Activated CD4-positive, alpha-beta T cell treated with anti-CD3 and anti-CD28 coated beads for 36 hours (primary cell): Measurements from ENCODE around the gene GABRG3. TPM values are rescaled to one million over a fixed set of nuclear protein-coding genes. Genes with fewer than 3 reads are reported as not detected.

Experiments used
- ATAC-seq: fragments of 200-7000 bp; cut with Tn5 transposase; one replicate; pipeline ENCODE4 v1.10.0; 2021; ENCODE audit warnings: mild to moderate bottlenecking, moderate library complexity
- CTCF ChIA-PET: fragments of 350-600 bp; sonication (Branson Sonifier 250); formaldehyde crosslinking; loops from one replicate; lab custom pipeline; 2021; ENCODE audit warnings: antibody characterized with exemption; lab: Charles Lee
- POLR2A ChIA-PET: fragments of 350-600 bp; sonication (Branson Sonifier 250); formaldehyde crosslinking; loops from one replicate; lab custom pipeline; 2021; ENCODE audit warnings: antibody characterized with exemption, inconsistent platforms; lab: Charles Lee
- DNase-seq: peaks from one replicate; pipeline ENCODE4 v3.0.0-alpha.2; 2020
- H3K27ac Mint-ChIP-seq: one replicate; pipeline ENCODE4 v1.8.0; 2021; ENCODE audit warnings: mixed read lengths
- H3K27me3 Mint-ChIP-seq: one replicate; pipeline ENCODE4 v1.8.0; 2021; ENCODE audit warnings: mixed read lengths
- H3K36me3 Mint-ChIP-seq: one replicate; pipeline ENCODE4 v1.8.0; 2021; ENCODE audit warnings: low read depth, mixed read lengths
- H3K4me1 Mint-ChIP-seq: one replicate; pipeline ENCODE4 v1.8.0; 2021; ENCODE audit warnings: mixed read lengths
- H3K4me3 Mint-ChIP-seq: one replicate; pipeline ENCODE4 v1.8.0; 2021; ENCODE audit warnings: mild to moderate bottlenecking, moderate library complexity, mixed read lengths
- H3K9me3 Mint-ChIP-seq: one replicate; pipeline ENCODE4 v1.8.0; 2021; ENCODE audit warnings: low read depth, mixed read lengths
- intact Hi-C, 2 experiments: fragments of 100-400 bp; cut with DNase I in 1 of 2; cut with micrococcal nuclease in 1 of 2; formaldehyde crosslinking; loops; one replicate each; pipeline versions ENCODE4 v1.14.2 to v1.15.1; 2022 to 2024; cut with DNase I, micrococcal nuclease
- total RNA-seq, 2 experiments: library from RNA; stranded (reverse); gene quantifications; one replicate each; pipeline ENCODE4 v1.2.3, GENCODE V29; 2021

GABRG3 gene
- total RNA-seq, 2 experiments from 2014 or later: not detected

DNA sequence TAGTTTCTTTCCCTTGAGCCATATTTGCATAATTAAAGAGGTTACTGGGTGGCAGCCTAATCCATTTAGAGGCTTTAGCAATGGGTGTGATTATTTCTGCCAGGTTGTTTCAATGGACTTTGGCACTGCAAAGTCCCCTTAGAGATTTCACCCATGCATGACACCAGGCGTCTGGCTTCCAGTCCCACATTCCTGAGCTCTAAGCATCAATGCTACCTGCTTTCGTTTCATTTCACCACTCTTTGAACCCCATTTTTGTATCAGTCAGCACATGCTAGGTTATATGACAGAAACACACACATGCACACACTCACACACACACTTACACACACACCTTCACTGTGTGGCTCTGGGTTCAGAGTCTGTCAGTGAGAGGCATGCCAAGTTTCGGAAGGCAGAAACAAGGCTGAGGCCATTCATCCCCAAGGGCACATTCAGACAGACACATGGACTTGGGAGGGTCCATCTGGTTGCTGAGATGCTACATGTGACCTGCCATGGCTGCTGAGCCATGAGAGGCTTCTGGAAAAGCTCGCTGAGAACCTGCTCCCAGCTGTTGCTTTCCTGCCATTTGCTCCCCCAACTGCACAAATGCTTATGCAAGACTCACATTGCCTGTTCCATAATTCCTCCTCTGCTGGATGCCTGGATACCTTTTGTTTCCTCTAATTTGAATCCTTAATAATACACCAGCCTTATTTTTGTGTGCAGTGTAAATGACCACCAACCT is 354.1 kb downstream of the GABRG3 start:
- Mint-ChIP-seq H3K27me3 (no peaks in the 10 kb centered on the region), H3K27ac (no peak overlapping the region), H3K36me3 (no peaks in the 10 kb centered on the region), H3K9me3 (peaks cover 15% of the 10 kb centered on the region), H3K4me3 (no peak overlapping the region), H3K4me1 (no peaks in the 10 kb centered on the region)
- no peak for ATAC-seq
- intact Hi-C loops: no loop called here
- no peak for DNase-seq
- POLR2A ChIA-PET: no interaction called here
- CTCF ChIA-PET: no interaction called here

DNA sequence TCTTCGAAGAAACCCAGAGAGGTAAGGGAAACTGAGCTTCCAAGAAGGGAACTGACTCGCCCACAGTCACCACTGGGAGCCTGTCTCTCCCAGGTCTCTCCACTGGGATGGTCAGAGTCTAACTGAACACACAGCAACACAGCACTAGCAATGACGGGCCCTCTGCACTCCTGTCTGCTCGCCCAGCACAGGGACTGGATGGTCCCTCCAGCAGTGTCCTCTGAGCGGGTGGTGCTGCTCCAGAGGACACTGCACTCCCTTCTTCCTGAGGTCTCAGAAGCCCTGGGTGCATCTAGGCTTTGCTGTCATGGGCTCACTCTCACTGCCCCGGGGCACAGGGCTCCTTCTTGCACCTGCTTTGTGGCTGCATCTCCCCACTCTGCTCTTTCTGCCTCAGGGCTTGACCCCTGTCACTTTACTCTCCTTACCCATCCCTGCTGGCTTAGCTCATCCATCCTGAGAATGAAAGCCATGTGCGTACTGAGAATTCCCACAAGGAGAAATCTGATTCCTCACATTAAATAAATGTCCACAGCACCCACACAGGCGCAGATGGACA is 356.6 kb downstream of the GABRG3 start:
- no peak overlapping the region for H3K27ac Mint-ChIP-seq
- no peaks in the 10 kb centered on the region for H3K4me1 Mint-ChIP-seq
- H3K4me3 Mint-ChIP-seq: no peak overlapping the region
- ChIA-PET POLR2A (no interaction called here), CTCF (no interaction called here)
- intact Hi-C loops: no loop called here
- H3K9me3 Mint-ChIP-seq: peaks cover 11% of the 10 kb centered on the region
- ATAC-seq: no peak
- DNase-seq: no peak
- H3K36me3 Mint-ChIP-seq: no peaks in the 10 kb centered on the region
- H3K27me3 Mint-ChIP-seq: no peaks in the 10 kb centered on the region

DNA sequence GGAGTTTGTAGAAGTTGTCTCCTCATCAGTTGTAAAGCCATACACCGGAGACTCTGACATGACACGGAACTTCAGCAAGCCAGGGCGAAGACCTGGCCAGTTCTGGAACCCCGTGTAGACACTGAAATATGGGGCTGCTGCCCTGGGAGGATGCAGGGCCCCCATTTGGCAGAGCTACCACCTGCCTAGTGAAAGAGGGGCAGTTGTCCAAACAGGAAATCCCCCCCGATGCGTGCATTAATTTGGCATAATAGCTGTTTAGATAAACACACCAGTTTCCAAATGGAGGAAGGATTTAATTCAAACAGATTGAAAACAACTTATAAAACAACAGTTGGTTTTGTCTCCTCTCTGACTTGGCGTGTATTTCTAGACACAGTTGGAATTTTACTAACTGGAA is 357.2 kb downstream of the GABRG3 start:
- Mint-ChIP-seq H3K27ac (no peak overlapping the region), H3K27me3 (no peaks in the 10 kb centered on the region), H3K36me3 (no peaks in the 10 kb centered on the region), H3K4me3 (no peak overlapping the region), H3K4me1 (no peaks in the 10 kb centered on the region), H3K9me3 (peaks cover 7% of the 10 kb centered on the region)
- no peak for ATAC-seq
- intact Hi-C loops: no loop called here
- ChIA-PET POLR2A (no interaction called here), CTCF (no interaction called here)
- DNase-seq: no peak

DNA sequence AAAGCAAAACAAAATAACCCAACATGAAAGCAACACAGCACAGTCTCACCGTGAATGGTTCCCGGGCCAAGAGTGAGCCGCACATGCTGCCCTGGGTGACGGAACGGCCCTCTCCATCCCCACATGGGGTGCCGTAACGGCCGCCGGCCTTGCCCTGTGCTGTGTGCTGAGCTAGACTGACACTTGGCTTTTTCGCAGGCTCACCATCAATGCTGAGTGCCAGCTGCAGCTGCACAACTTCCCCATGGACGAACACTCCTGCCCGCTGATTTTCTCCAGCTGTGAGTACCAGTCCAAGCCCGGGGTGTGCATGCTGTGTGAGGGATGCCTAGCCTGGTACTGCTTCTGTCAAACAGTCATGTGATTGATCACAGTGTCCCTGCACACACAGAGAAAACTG is 357.6 kb downstream of the GABRG3 start:
- H3K4me1 Mint-ChIP-seq: no peaks in the 10 kb centered on the region
- no peak overlapping the region for H3K4me3 Mint-ChIP-seq
- POLR2A ChIA-PET: no interaction called here
- CTCF ChIA-PET: no interaction called here
- H3K9me3 Mint-ChIP-seq: peaks cover 6% of the 10 kb centered on the region
- no peak overlapping the region for H3K27ac Mint-ChIP-seq
- H3K36me3 Mint-ChIP-seq: no peaks in the 10 kb centered on the region
- intact Hi-C loops: no loop called here
- H3K27me3 Mint-ChIP-seq: no peaks in the 10 kb centered on the region
- ATAC-seq (no peak), DNase-seq (no peak)

DNA sequence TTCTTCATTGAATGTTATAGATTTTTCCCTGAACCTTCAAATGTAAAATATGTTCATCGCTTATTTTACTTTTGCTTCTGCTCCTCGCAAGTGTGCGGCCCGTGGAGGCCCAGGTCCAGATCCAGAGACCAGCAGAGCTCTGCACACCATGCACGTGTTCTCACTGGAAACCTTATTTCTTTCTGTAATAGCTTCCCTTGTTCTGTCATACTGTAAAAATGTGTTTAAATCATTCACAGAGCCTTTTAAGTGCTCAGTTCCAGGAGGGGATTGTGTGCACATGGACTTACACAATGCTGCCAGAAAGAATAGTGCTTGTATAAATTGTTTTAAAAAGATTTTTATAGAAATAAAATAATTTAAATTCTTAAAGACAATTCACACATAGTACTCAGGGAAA is 359.3 kb downstream of the GABRG3 start:
- Mint-ChIP-seq H3K27me3 (no peaks in the 10 kb centered on the region), H3K4me1 (no peaks in the 10 kb centered on the region), H3K4me3 (no peak overlapping the region), H3K27ac (no peak overlapping the region), H3K9me3 (peaks cover 1% of the 10 kb centered on the region), H3K36me3 (no peaks in the 10 kb centered on the region)
- ATAC-seq: no peak
- ChIA-PET CTCF (no interaction called here), POLR2A (no interaction called here)
- intact Hi-C loops: no loop called here
- no peak for DNase-seq

DNA sequence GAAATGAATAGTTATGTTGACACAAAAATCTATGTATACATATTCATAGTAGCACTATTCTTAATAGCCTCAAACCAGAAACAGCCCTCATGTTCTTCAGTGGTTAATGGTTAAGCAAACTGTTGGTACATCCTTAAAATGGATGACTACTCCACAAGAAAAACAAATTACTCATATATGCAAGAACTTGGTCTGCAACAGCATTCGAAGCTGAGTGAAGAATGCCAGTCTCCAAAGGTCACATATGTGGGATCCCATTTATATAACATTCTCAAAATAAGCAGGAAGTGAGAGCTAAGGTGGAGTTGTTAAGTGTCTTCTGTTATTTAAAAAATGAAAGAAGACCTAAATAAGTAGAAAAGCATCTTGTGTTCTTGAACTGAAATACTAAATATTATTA is 365.7 kb downstream of the GABRG3 start:
- ATAC-seq: no peak
- Mint-ChIP-seq H3K27ac (no peak overlapping the region), H3K9me3 (peaks cover 5% of the 10 kb centered on the region), H3K4me3 (no peak overlapping the region), H3K27me3 (no peaks in the 10 kb centered on the region), H3K36me3 (no peaks in the 10 kb centered on the region), H3K4me1 (no peaks in the 10 kb centered on the region)
- intact Hi-C loops: loop anchor here in 1 of 2 experiments (5.0 kb wide), 1 partner anchor 191 kb away; no protein-coding TSS in a partner anchor
- ChIA-PET CTCF (no interaction called here), POLR2A (no interaction called here)
- no peak for DNase-seq

DNA sequence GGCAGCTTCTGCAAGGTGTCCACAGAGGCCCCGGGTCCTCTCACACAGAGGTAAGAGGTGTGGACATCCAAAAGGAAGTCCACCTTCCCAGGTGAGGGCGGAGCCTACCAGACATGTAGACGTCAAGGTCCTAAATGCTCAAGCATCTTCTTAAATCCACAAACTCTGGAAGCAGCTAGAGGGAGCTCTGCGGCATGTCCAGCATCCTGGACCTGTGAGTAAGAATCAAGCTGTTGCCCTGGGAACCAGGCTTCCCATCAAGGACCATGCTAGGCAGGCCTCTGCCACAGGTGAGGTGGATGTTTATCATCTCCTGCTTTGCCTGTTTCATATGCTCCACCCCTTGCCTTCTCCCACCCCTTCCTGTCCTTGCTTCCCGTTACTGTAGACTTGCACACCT is 368.2 kb downstream of the GABRG3 start:
- Mint-ChIP-seq H3K9me3 (peaks cover 5% of the 10 kb centered on the region), H3K4me1 (no peaks in the 10 kb centered on the region), H3K4me3 (no peak overlapping the region), H3K27ac (no peak overlapping the region), H3K36me3 (no peaks in the 10 kb centered on the region), H3K27me3 (no peaks in the 10 kb centered on the region)
- intact Hi-C loops: loop anchor here in 1 of 2 experiments (5.0 kb wide), 1 partner anchor 188 kb away; no protein-coding TSS in a partner anchor
- ATAC-seq: no peak
- ChIA-PET CTCF (no interaction called here), POLR2A (no interaction called here)
- DNase-seq: no peak

DNA sequence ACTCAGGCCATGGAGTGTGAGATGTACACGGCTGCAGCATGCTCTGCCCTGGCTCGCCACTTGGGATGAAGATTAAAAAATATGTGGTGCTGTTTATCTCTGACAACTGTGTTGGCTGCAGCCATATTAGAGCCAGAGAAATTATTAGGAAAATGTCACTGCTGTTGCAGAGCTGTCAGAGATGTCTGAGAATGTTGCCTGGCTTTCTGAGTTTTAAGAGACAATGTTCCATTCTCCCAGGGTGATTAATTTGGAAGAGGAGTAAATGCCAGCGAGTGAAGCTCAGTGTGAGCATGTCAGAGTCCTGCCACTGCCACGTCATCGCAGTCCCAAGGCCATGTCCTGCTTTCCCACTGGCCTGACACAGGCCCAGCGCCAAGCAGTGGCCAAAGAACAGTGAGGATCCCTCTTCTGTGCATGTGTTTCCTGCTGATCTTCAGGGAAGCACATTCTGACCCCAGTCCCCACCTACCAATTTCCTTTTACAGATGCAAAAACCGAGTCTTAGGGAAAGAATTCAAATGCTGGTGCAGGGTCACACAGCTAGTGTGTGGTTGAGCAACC is 370.9 kb downstream of the GABRG3 start:
- Mint-ChIP-seq H3K36me3 (no peaks in the 10 kb centered on the region), H3K4me3 (no peak overlapping the region), H3K4me1 (no peaks in the 10 kb centered on the region), H3K9me3 (peaks cover 2% of the 10 kb centered on the region), H3K27ac (no peak overlapping the region), H3K27me3 (no peaks in the 10 kb centered on the region)
- intact Hi-C loops: no loop called here
- CTCF ChIA-PET: interaction anchor here (0.6 kb wide), 1 partner anchor 13 kb away, joined by 3 read pairs; no protein-coding TSS in a partner anchor
- ATAC-seq (no peak), DNase-seq (no peak)
- POLR2A ChIA-PET: no interaction called here

DNA sequence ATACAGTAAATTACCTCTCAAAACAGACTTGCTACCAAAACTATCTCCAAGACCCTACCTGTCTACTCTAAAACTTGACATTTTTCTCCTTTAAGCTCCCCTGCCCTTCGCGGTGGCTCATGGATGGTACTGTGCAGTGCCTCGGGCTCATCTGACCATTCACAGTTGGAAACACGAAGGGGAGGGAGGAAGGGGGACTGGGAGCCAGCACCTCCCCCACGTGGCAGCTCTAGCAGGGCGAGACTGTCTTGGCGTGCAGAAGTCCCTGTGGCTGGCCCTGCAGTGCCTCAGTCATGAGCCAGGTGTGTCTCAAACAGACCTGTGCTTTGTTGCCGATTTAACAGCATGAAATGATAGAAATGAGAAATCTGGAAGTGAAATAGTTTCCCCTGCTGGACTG is 372.0 kb downstream of the GABRG3 start:
- ChIA-PET CTCF (interaction anchor here (0.6 kb wide), 1 partner anchor 16 kb away, joined by 3 read pairs; no protein-coding TSS in a partner anchor), POLR2A (no interaction called here)
- intact Hi-C loops: no loop called here
- Mint-ChIP-seq H3K9me3 (peaks cover 2% of the 10 kb centered on the region), H3K4me1 (no peaks in the 10 kb centered on the region), H3K4me3 (no peak overlapping the region), H3K27ac (no peak overlapping the region), H3K27me3 (no peaks in the 10 kb centered on the region), H3K36me3 (no peaks in the 10 kb centered on the region)
- ATAC-seq: no peak
- no peak for DNase-seq

DNA sequence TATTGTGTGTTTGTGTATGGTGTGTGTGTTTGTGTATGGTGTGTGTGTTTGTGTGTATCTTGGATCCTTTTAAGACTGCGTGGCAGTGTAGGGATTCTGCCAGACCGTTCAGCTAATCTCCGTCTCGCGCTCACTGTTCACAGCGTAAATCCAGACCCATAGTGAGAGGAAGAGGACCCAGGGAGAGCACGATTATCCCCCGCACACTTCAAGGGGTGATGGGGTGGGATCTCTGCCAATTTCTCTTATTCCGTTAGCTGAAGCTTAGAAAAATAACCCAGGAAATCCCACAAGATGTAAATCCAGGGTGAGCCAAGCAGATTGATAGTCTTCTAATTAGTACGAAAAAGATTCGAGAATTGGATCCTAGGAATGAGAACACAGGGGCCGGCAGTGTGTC is 381.2 kb downstream of the GABRG3 start:
- intact Hi-C loops: no loop called here
- no peak overlapping the region for H3K4me3 Mint-ChIP-seq
- CTCF ChIA-PET: no interaction called here

DNA sequence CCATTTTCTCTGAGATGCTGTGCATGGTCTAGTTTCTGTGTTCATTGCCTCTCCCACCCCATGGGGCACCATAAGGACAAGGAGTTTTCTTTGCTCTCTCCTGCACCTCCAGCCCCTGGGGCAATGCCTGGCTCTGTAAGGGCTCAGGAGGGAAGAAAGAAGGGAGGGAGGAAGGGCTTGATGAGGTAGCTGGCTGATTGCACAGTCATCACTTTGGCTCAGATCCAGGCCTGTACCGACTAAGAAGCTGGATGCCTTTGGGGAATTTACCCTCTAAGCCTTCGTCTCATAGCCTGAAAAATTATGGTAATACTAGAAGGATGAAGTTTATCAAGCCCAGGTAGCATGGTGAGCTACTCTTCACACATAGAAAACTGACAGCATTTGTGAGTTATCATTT is 382.9 kb downstream of the GABRG3 start:
- intact Hi-C loops: no loop called here
- no peak overlapping the region for H3K4me3 Mint-ChIP-seq
- H3K9me3 Mint-ChIP-seq: peaks cover 2% of the 10 kb centered on the region
- ChIA-PET POLR2A (no interaction called here), CTCF (no interaction called here)
- no peak for ATAC-seq
- H3K27me3 Mint-ChIP-seq: no peaks in the 10 kb centered on the region
- no peaks in the 10 kb centered on the region for H3K4me1 Mint-ChIP-seq
- no peaks in the 10 kb centered on the region for H3K36me3 Mint-ChIP-seq
- DNase-seq: no peak
- no peak overlapping the region for H3K27ac Mint-ChIP-seq

More for the DNA sequence above, 381.2 kb downstream of the GABRG3 start:
- ATAC-seq (no peak), DNase-seq (no peak)
- Mint-ChIP-seq H3K4me1 (no peaks in the 10 kb centered on the region), H3K36me3 (no peaks in the 10 kb centered on the region), H3K27ac (no peak overlapping the region), H3K9me3 (peaks cover 2% of the 10 kb centered on the region), H3K27me3 (no peaks in the 10 kb centered on the region)
- POLR2A ChIA-PET: no interaction called here
